ENCODE data around the gene ZHX3. TPM values are rescaled to one million over a fixed set of nuclear protein-coding genes. Genes with fewer than 3 reads are reported as not detected.

Gene ZHX3
- total and polyA plus RNA-seq, 2 experiments from 2014 or later: 5.8 to 10.3 TPM

- no peaks in the 10 kb centered on the region for H3K27me3 ChIP-seq
- H3K9me3 ChIP-seq (ENCODE audit: low read depth): no peaks in the 10 kb centered on the region
- H3K27ac ChIP-seq: no peak overlapping the region
- no peak for DNase-seq (ENCODE audit: low read depth in 1 of 2, low spot score in 1 of 2)
- H3K36me3 ChIP-seq: no peaks in the 10 kb centered on the region
- TF ChIP-seq, protein P1, sequence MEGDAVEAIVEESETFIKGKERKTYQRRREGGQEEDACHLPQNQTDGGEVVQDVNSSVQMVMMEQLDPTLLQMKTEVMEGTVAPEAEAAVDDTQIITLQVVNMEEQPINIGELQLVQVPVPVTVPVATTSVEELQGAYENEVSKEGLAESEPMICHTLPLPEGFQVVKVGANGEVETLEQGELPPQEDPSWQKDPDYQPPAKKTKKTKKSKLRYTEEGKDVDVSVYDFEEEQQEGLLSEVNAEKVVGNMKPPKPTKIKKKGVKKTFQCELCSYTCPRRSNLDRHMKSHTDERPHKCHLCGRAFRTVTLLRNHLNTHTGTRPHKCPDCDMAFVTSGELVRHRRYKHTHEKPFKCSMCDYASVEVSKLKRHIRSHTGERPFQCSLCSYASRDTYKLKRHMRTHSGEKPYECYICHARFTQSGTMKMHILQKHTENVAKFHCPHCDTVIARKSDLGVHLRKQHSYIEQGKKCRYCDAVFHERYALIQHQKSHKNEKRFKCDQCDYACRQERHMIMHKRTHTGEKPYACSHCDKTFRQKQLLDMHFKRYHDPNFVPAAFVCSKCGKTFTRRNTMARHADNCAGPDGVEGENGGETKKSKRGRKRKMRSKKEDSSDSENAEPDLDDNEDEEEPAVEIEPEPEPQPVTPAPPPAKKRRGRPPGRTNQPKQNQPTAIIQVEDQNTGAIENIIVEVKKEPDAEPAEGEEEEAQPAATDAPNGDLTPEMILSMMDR (IDR thresholded peaks at IDR 0.05; ENCODE audit: low read depth, low read length): no peak
- no peak overlapping the region for H3K4me3 ChIP-seq
- H3K4me1 ChIP-seq (ENCODE audit: low read depth): no peaks in the 10 kb centered on the region
These were observed 16.5 kb upstream of the ZHX3 start for GRCh38 chr20:41334036-41334435.

GRCh38 chr20:41331731-41332130, 14.2 kb upstream of the ZHX3 start:
- DNase-seq (ENCODE audit: low read depth in 1 of 2, low spot score in 1 of 2): no peak
- Histone ChIP-seq H3K4me1 (ENCODE audit: low read depth) (no peaks in the 10 kb centered on the region), H3K27ac (no peak overlapping the region), H3K4me3 (no peak overlapping the region), H3K9me3 (ENCODE audit: low read depth) (no peaks in the 10 kb centered on the region), H3K36me3 (no peaks in the 10 kb centered on the region), H3K27me3 (no peaks in the 10 kb centered on the region)
- TF ChIP-seq, protein P1 (IDR thresholded peaks at IDR 0.05; ENCODE audit: low read depth, low read length): no peak

- H3K27ac ChIP-seq: no peak overlapping the region
- no peaks in the 10 kb centered on the region for H3K36me3 ChIP-seq
- H3K4me1 ChIP-seq (ENCODE audit: low read depth): no peaks in the 10 kb centered on the region
- no peaks in the 10 kb centered on the region for H3K9me3 ChIP-seq (ENCODE audit: low read depth)
- no peak overlapping the region for H3K4me3 ChIP-seq
- TF ChIP-seq, protein P1 (IDR thresholded peaks at IDR 0.05; ENCODE audit: low read depth, low read length): no peak
- no peaks in the 10 kb centered on the region for H3K27me3 ChIP-seq
- no peak for DNase-seq (ENCODE audit: low read depth in 1 of 2, low spot score in 1 of 2)
These were observed 13.4 kb upstream of the ZHX3 start for GRCh38 chr20:41330941-41331340.

GRCh38 chr20:41330343-41330720, 12.8 kb upstream of the ZHX3 start:
- TF ChIP-seq, protein P1 (IDR thresholded peaks at IDR 0.05; ENCODE audit: low read depth, low read length): no peak
- DNase-seq (ENCODE audit: low read depth in 1 of 2, low spot score in 1 of 2): no peak
- H3K9me3 ChIP-seq (ENCODE audit: low read depth): no peaks in the 10 kb centered on the region
- H3K4me1 ChIP-seq (ENCODE audit: low read depth): no peaks in the 10 kb centered on the region
- no peak overlapping the region for H3K27ac ChIP-seq
- H3K27me3 ChIP-seq: no peaks in the 10 kb centered on the region
- H3K36me3 ChIP-seq: no peaks in the 10 kb centered on the region
- H3K4me3 ChIP-seq: no peak overlapping the region

GRCh38 chr20:41329435-41330342, 12.2 kb upstream of the ZHX3 start:
- peak in 1 of 2 donors; percentile 93 for DNase-seq (ENCODE audit: low read depth in 1 of 2, low spot score in 1 of 2)
- Histone ChIP-seq H3K4me3 (no peak overlapping the region), H3K27ac (no peak overlapping the region), H3K36me3 (no peaks in the 10 kb centered on the region), H3K9me3 (ENCODE audit: low read depth) (no peaks in the 10 kb centered on the region), H3K27me3 (no peaks in the 10 kb centered on the region), H3K4me1 (ENCODE audit: low read depth) (no peaks in the 10 kb centered on the region)
- TF ChIP-seq, protein P1 (IDR thresholded peaks at IDR 0.05; ENCODE audit: low read depth, low read length): no peak

Measured in cardiac muscle cell (in vitro differentiated cells and primary cell).